HL-60 (cell line): ENCODE data around the gene KRTAP5-2.

Source experiments
- DNase-seq, 2 experiments: peaks; one replicate each; pipeline ENCODE4 v3.0.0-alpha.2; 2010 to 2020; ENCODE audit warnings: low read depth in 1 of 2, low spot score in 1 of 2
- H3K27ac ChIP-seq: fragments of 250-450 bp; sonication (Bioruptor Pico); replicated peaks from 2 replicates; pipeline ENCODE4 v1.5.1; 2020; ENCODE audit warnings: mild to moderate bottlenecking, moderate library complexity
- H3K27me3 ChIP-seq: fragments of 250-450 bp; sonication (Bioruptor Pico); 2 replicates; pipeline ENCODE4 v1.5.1; 2021; ENCODE audit warnings: mild to moderate bottlenecking, moderate library complexity; ENCODE audit not compliant: insufficient read depth, poor library complexity, severe bottlenecking
- H3K4me3 ChIP-seq: replicated peaks from 2 replicates; pipeline ENCODE4 v1.5.1; 2011; ENCODE audit warnings: mild to moderate bottlenecking, control low read depth, low read length; ENCODE audit not compliant: insufficient read depth
- GABPA ChIP-seq: IDR thresholded peaks from 2 replicates; pipeline ENCODE4 v1.6.1; 2012; ENCODE audit warnings: low read depth
- POLR2AphosphoS5 ChIP-seq: IDR thresholded peaks from 2 replicates; pipeline ENCODE4 v1.6.1; 2012; ENCODE audit warnings: low read depth
- SPI1 ChIP-seq: IDR thresholded peaks from 2 replicates; pipeline ENCODE4 v1.6.1; 2012; ENCODE audit warnings: low read depth, mild to moderate bottlenecking, borderline replicate concordance
- TF ChIP-seq, protein P1 (sequence below): IDR thresholded peaks from 2 replicates; pipeline ENCODE4 v1.6.1; 2012; ENCODE audit warnings: low read depth; ENCODE audit not compliant: insufficient replicate concordance
- TF ChIP-seq, protein P2 (sequence below): IDR thresholded peaks from one replicate; pipeline ENCODE4 v1.5.1; 2011; ENCODE audit warnings: low read length, control low read depth, inconsistent platforms; ENCODE audit not compliant: insufficient read depth

The KRTAP5-2 gene

DNA sequence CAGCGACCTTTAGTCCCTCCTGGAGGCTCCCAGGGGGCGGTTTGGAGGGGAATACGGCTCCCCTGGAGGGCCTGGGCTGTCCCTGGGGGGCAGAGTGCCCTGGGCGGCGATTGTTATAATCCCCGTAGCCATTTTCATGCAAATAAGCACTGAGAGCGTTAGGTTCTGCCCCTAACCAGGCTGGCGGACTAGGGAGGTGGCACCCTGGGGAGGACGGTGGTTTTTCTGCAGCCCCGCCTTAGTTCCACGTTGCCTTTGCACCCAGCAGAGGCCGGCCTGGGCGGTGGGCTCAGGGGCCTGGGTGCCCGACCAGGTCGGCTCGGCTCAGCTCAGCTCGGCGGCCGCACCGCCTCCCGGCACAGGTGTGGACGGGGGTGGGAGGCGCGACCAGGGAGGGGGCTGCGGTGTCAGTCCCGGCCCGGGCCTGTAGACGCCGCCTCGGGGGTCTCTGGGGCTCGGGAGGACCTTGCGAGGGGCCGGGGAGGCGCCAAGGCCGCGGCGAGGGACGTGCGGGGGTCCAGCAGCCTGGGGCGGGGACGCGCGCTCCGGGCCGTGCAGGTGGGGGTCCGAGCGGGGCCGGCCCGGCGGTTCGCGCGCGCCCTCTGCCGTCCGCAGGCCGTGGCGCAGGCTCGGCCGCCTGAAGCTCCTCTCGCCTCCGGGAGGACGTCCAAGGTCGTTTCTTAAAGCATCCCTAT lies 23.7 kb downstream of the KRTAP5-2 start:
- no peak overlapping the region for H3K27ac ChIP-seq
- peak; percentile 17 to 30 for DNase-seq
- H3K4me3 ChIP-seq = peak overlapping the region; percentile 20; the same call in 1 of the 2 replicates
- H3K27me3 ChIP-seq = peaks cover 40% of the 10 kb centered on the region
- TF ChIP-seq, protein P1, sequence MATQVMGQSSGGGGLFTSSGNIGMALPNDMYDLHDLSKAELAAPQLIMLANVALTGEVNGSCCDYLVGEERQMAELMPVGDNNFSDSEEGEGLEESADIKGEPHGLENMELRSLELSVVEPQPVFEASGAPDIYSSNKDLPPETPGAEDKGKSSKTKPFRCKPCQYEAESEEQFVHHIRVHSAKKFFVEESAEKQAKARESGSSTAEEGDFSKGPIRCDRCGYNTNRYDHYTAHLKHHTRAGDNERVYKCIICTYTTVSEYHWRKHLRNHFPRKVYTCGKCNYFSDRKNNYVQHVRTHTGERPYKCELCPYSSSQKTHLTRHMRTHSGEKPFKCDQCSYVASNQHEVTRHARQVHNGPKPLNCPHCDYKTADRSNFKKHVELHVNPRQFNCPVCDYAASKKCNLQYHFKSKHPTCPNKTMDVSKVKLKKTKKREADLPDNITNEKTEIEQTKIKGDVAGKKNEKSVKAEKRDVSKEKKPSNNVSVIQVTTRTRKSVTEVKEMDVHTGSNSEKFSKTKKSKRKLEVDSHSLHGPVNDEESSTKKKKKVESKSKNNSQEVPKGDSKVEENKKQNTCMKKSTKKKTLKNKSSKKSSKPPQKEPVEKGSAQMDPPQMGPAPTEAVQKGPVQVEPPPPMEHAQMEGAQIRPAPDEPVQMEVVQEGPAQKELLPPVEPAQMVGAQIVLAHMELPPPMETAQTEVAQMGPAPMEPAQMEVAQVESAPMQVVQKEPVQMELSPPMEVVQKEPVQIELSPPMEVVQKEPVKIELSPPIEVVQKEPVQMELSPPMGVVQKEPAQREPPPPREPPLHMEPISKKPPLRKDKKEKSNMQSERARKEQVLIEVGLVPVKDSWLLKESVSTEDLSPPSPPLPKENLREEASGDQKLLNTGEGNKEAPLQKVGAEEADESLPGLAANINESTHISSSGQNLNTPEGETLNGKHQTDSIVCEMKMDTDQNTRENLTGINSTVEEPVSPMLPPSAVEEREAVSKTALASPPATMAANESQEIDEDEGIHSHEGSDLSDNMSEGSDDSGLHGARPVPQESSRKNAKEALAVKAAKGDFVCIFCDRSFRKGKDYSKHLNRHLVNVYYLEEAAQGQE = no peak
- TF ChIP-seq, protein P2, sequence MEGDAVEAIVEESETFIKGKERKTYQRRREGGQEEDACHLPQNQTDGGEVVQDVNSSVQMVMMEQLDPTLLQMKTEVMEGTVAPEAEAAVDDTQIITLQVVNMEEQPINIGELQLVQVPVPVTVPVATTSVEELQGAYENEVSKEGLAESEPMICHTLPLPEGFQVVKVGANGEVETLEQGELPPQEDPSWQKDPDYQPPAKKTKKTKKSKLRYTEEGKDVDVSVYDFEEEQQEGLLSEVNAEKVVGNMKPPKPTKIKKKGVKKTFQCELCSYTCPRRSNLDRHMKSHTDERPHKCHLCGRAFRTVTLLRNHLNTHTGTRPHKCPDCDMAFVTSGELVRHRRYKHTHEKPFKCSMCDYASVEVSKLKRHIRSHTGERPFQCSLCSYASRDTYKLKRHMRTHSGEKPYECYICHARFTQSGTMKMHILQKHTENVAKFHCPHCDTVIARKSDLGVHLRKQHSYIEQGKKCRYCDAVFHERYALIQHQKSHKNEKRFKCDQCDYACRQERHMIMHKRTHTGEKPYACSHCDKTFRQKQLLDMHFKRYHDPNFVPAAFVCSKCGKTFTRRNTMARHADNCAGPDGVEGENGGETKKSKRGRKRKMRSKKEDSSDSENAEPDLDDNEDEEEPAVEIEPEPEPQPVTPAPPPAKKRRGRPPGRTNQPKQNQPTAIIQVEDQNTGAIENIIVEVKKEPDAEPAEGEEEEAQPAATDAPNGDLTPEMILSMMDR = peak; percentile 43
- TF ChIP-seq SPI1 (no peak), GABPA (no peak)

DNA sequence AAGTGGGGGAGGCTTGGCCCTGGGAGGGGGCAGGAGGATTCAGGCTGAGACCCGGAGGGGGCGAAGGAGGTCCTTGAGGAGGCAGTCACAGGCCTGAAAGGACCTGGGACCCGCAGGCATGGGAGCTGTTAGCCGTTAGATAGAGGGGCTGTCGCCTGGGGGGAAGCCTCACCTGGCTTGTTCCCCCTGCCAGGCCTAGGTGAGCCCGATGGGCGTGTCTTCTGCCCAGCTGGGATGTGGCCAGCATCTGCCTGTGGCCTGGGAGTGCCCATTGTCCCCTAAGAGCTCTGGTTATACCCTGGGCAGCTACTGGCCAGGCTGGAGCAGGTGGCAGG lies 24.2 kb downstream of the KRTAP5-2 start:
- peaks cover 43% of the 10 kb centered on the region for H3K27me3 ChIP-seq
- TF ChIP-seq, protein P1 = no peak
- TF ChIP-seq SPI1 (no peak), POLR2AphosphoS5 (no peak), GABPA (no peak)
- TF ChIP-seq, protein P2 = no peak
- no peak overlapping the region for H3K4me3 ChIP-seq
- DNase-seq = no peak
- no peak overlapping the region for H3K27ac ChIP-seq

DNA sequence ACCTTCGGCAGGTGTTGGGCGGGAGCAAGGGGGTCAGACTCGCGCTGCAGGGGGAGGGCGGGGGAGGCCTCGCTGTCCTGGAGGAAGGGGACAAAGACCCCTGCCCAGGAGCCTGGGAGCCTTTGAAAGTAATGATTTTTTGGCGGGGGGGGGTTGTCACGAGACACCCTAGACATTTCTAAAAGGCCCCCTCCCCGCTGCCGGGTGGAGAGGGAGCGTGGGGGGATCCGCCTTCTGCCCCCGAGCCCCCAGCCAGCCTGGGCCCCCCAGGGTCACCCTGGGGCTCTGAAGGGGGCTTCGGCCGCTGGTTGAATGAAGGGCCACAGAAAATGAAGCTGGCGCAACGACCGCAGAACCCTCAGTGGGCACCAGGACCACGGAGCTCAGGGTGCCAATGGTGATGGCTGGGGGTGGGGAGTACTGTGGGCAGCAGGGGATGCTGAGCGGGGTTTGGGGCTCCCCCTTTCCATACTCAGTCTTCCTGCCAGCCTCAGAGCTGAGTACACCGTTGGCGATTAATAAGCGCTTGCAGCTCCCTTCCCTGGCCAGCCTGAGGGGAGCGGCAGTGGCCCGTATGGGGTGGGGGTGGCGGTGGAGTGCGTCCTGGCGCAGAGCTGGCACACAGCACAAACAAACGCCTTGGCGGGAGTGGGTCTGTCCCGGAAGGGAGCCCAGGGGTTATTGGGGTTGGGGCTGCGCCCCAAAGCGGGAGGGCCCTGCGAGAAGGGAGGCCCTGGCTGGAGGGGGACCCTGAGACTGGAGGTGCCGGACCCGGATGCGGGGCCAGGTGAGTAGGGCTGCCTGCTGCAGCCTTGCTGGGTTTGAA lies 24.8 kb downstream of the KRTAP5-2 start:
- peaks cover 48% of the 10 kb centered on the region for H3K27me3 ChIP-seq
- H3K4me3 ChIP-seq = no peak overlapping the region
- no peak for TF ChIP-seq POLR2AphosphoS5
- TF ChIP-seq, protein P2 = no peak
- no peak for TF ChIP-seq GABPA
- TF ChIP-seq SPI1 = no peak
- TF ChIP-seq, protein P1 = no peak
- H3K27ac ChIP-seq = no peak overlapping the region
- DNase-seq = no peak
